Measurements from ENCODE around the gene IER2.

- TF ChIP-seq SP2 (IDR thresholded peaks at IDR 0.05; ENCODE audit: low read length), result no peak
- TF ChIP-seq CREB1 (IDR thresholded peaks at IDR 0.05), result no peak; the same call in none of the 2 replicates
- no peak for TF ChIP-seq CBX5 (IDR thresholded peaks at IDR 0.05; ENCODE audit: low read depth, low read length)
- TF ChIP-seq TEAD4 (IDR thresholded peaks at IDR 0.05; ENCODE audit: low read depth, low read length), result peak; percentile 44; the same call in 1 of the 2 replicates
- peak in 2 of 3 experiments; percentile 28 to 38; a peak in 2 of 4 replicates for TF ChIP-seq CTCF (IDR thresholded peaks at IDR 0.05; ENCODE audit: control extremely low read depth in 1 of 3, insufficient read depth in 1 of 3, low read depth in 1 of 3, low read length in 3 of 3)
- peak; percentile 60 for TF ChIP-seq TAF1 (IDR thresholded peaks at IDR 0.05; ENCODE audit: low read depth, low read length)
- no peak for TF ChIP-seq ZNF274 (IDR thresholded peaks at IDR 0.05; ENCODE audit: borderline replicate concordance, extremely low read depth, low read length)
- no peak for TF ChIP-seq JUN (IDR thresholded peaks at IDR 0.05; ENCODE audit: low read depth, low read length)
Observed at GRCh38 chr19:13154911-13155471, 4.8 kb downstream of the IER2 start.

All from H1 (cell line).